Hepatic stellate cell (primary cell): ENCODE measurements around the gene NIPSNAP2.
"Not testable (repeated sequence)": the region's sequence is repeated elsewhere in the genome, so short reads cannot be mapped to it uniquely, and the experiment has no call there.

Experiments
- DNase-seq: peaks from one replicate; pipeline ENCODE4 v3.0.0; 2011; ENCODE audit warnings: low spot score

Gene NIPSNAP2

GRCh38 chr7:55964261-55965099, at the start of gene NIPSNAP2:
Gene NIPSNAP2, plus strand, starts transcription at chr7:55964585. Its CDS starts 25 bp downstream, at chr7:55964610.
- peak; percentile 77 for DNase-seq

DNA sequence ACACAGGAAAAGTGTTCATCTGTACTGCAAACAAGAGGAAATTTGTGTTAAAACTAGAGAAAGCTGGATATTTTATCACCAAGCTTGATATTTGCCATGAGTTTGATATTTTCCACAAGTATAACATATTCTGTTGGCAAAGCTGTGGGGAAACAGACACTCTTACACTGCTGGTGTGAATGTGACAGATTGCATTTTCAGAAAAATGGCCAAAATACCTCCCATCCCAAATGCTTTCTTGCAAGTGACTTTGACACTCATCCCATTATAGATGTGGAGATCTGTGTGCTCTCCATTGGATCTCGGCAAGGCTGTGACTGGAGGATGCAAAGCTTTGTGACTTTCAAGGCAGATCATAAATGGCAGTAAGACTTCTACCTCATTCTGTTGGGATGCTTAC, 46.6 kb upstream of the NIPSNAP2 start:
- no peak for DNase-seq

DNA sequence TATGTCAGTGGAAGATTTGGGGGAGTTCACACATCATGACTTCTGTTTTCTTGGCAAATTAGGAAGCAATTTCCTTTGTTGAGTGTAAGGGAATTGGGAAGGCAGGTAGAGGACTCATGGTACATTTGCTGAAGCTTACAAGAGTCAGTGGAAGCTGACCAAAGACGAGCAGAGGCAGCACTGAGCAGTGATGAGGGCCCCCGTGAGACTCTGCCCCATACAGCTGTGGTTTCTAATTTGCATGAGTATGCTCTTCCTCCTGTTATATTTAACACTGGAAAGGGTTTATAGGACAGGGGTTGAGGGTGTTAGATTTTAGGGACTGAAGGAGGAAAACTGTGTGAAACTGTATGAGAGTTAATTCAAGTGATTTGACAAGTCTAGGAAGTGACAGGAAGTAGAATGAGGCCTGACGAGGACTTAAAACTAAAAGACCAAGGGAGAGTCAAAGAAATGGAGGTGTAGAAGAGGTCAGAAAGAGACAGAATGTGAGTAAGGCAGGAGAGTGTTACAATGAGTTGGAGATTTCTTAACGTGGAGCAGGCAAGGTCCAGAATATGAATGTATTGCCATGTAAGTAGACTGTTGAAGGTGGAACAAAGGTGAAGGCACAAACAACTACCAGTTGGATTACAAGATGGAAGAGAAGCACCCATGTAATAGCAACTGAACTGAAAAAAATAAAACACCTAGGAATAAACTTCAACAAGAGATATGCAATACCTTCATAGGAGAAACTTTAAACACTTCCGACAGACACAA, 36.2 kb upstream of the NIPSNAP2 start:
- DNase-seq, result no peak

- no peak for DNase-seq
Measured at GRCh38 chr7:55931421-55932151, 32.8 kb upstream of the NIPSNAP2 start.

- no peak for DNase-seq
Measured at GRCh38 chr7:55939514-55940123, 24.8 kb upstream of the NIPSNAP2 start.

DNA sequence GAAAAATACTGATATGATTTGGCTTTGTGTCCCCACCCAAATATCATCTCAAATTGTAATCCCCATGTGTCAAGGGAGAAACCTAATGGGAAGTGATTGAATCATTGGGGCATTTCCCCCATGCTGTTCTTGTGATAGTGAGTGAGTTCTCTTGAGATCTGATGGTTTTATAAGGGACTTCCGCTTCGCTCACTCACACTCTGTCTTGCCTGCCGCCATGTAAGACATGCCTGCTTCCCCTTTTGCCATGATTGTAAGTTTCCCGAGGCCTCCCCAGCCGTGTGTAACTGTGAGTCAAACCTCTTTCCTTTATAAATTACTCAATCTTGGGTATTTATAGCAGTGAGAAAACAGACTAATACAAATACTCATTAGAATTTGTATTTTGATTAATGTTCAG, 17.8 kb upstream of the NIPSNAP2 start:
- DNase-seq, result no peak

- peak; percentile 97 for DNase-seq
Measured at GRCh38 chr7:55951637-55952351, 12.6 kb upstream of the NIPSNAP2 start, which contains the start of gene MRPS17. Gene MRPS17, plus strand, starts transcription at chr7:55951877. Its CDS starts 1,319 bp downstream, at chr7:55953196.

DNA sequence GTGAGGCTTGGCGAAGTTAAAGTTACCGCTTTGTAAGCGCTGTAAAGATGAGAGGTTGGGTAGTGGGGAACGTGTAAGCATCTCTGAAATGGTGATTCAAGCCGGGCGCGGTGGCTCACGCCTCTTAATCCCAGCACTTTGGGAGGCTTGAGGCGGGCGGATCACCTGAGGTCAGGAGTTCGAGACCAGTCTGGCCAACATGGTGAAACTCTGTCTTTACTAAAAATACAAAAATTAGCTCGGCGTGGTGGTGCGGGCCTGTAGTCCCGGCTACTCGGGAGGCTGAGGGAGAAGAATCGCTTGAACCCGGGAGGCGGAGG, 12.1 kb upstream of the NIPSNAP2 start:
- not testable (repeated sequence) for DNase-seq

- no peak for DNase-seq
Measured at GRCh38 chr7:55953707-55954475, 10.5 kb upstream of the NIPSNAP2 start.

GRCh38 chr7:55957190-55957589, 7.2 kb upstream of the NIPSNAP2 start:
- no peak for DNase-seq

GRCh38 chr7:55962014-55962413, 2.4 kb upstream of the NIPSNAP2 start:
- no peak for DNase-seq

- no peak for DNase-seq
Measured at GRCh38 chr7:55963584-55964168, 709 bp upstream of the NIPSNAP2 start.

DNA sequence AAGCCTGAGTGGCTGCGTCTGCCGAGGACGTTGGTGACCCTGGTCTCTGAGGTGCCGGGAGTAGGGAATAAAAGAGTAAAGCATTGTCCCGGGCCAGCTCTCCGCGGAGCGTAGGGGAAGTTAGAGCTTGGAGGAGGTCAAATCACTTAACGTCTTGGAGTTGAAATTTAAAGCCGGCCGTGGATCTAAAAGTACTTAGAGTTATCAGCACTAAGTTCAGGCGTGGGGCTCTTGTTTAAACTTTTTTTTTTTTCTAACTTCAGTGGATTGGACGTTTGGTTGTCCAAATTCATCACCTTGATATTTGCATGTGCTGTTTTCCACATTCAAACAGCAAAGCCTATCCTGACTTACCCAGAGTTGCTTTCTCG, 700 bp downstream of the NIPSNAP2 start:
- DNase-seq, result no peak

GRCh38 chr7:55965805-55966421, 1.5 kb downstream of the NIPSNAP2 start:
- no peak for DNase-seq

- no peak for DNase-seq
Measured at GRCh38 chr7:55966851-55967250, 2.5 kb downstream of the NIPSNAP2 start.

DNA sequence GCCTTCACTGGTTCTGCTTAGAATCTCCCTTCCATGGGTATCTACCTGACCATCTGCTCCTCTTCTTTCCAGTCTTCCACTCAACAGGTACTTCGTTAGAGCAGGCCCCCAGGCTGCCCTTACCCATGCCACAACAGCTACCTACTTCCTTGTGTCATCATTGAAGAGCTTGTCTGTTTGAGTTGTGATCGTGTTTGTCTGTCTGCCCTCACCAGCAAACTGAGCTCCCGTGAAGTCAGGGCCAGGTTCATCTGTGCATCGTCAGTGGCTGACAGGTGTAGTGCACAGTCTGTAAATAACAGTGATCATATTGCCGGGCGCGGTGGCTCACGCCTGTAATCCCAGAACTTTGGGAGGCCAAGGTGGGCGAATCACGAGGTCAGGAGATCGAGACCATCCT, 5.0 kb downstream of the NIPSNAP2 start:
- no peak for DNase-seq

GRCh38 chr7:55970561-55970960, 6.2 kb downstream of the NIPSNAP2 start:
- no peak for DNase-seq

GRCh38 chr7:55970978-55971377, 6.6 kb downstream of the NIPSNAP2 start:
- no peak for DNase-seq

- no peak for DNase-seq
Measured at GRCh38 chr7:55973747-55974250, 9.4 kb downstream of the NIPSNAP2 start.
